Measurements from ENCODE around the gene KIF6. TPM values are rescaled to one million over a fixed set of nuclear protein-coding genes. Genes with fewer than 3 reads are reported as not detected.

The KIF6 gene
- total and polyA plus RNA-seq, 2 of the 8 experiments (the other 6 are each of a cell fraction or from before 2014, with no cell fraction given): 0.53 to 0.65 TPM

GRCh38 chr6:39302011-39302410 lies 423.2 kb downstream of the KIF6 start:
- Histone ChIP-seq H3K4me2 (ENCODE audit: insufficient read depth in 1 of 2, low read depth in 2 of 2, low read length in 2 of 2) (no peak overlapping the region), H3K23me2 (ENCODE audit: low read depth, low read length) (no peaks in the 10 kb centered on the region), H3K79me1 (ENCODE audit: low read depth, low read length) (no peaks in the 10 kb centered on the region), H2BK120ac (replicated peaks; ENCODE audit: low read depth, low read length) (no peak overlapping the region), H3K79me2 (ENCODE audit: control insufficient read depth in 1 of 2, insufficient read depth in 2 of 2, low read length in 2 of 2) (no peaks in the 10 kb centered on the region), H4K8ac (ENCODE audit: extremely low read depth, insufficient read depth, low read length) (no peak overlapping the region), H2BK20ac (ENCODE audit: low read length) (no peak overlapping the region; the same call in 1 of the 2 replicates), H3K23ac (ENCODE audit: insufficient read length) (no peak overlapping the region), H4K5ac (ENCODE audit: insufficient read length, low read depth, low read length) (no peak overlapping the region), H3K27ac (ENCODE audit: low read depth, low read length) (no peak overlapping the region), H3K4me3 (ENCODE audit: extremely low read depth in 1 of 4, insufficient read depth in 2 of 4, low read depth in 3 of 4, low read length in 4 of 4) (no peak overlapping the region; a peak in 1 of 8 replicates), H3K56ac (replicated peaks; ENCODE audit: insufficient read length, low read depth, low read length) (no peak overlapping the region), H3K14ac (ENCODE audit: insufficient read length) (no peak overlapping the region), H3K18ac (ENCODE audit: extremely low read depth, low read length) (no peak overlapping the region), H2BK12ac (ENCODE audit: low read depth, low read length) (no peak overlapping the region), H3K4ac (replicated peaks; ENCODE audit: insufficient read length, low read depth, low read length) (no peak overlapping the region), H3K27me3 (replicated peaks in 1 of 4; ENCODE audit: control insufficient read depth in 3 of 4, extremely low read depth in 1 of 4, insufficient read depth in 3 of 4, low read length in 3 of 4) (no peaks in the 10 kb centered on the region; a peak in 1 of 7 replicates), H3K9me3 (ENCODE audit: insufficient read depth in 2 of 2, low read depth in 1 of 2, low read length in 1 of 2) (no peaks in the 10 kb centered on the region), H4K20me1 (replicated peaks in 1 of 2; ENCODE audit: control insufficient read depth in 1 of 2, insufficient read depth in 2 of 2, low read length in 2 of 2) (no peaks in the 10 kb centered on the region), H3K4me1 (replicated peaks in 1 of 4; ENCODE audit: control insufficient read depth in 3 of 4, insufficient read depth in 4 of 4, low read length in 3 of 4) (peaks cover 0 to 4% (median under 1%) of the 10 kb centered on the region in 4 experiments; a peak in 2 of 7 replicates), H3K9ac (replicated peaks in 1 of 4; ENCODE audit: extremely low read depth in 1 of 4, low read depth in 3 of 4, low read length in 3 of 4) (no peak overlapping the region), H3K36me3 (ENCODE audit: control insufficient read depth in 2 of 4, insufficient read depth in 4 of 4, low read length in 3 of 4) (no peaks in the 10 kb centered on the region), H2AK5ac (ENCODE audit: low read depth, low read length) (peak overlapping the region; percentile 6; the same call in 1 of the 2 replicates), H4K91ac (replicated peaks; ENCODE audit: insufficient read length, low read length) (no peak overlapping the region), H2BK15ac (ENCODE audit: low read length) (no peak overlapping the region; the same call in 1 of the 2 replicates), H2BK5ac (ENCODE audit: low read depth, low read length) (no peak overlapping the region), H2AFZ (ENCODE audit: low read length) (no peak overlapping the region)
- WGBS, 2 experiments (ENCODE audit: extremely low coverage in 1 of 2, insufficient coverage in 1 of 2, insufficient read length in 1 of 2, insufficient replicate concordance in 2 of 2, low coverage in 1 of 2, low lambda C conversion rate in 2 of 2, missing lambda C conversion rate in 1 of 2): 92% methylated on average over 2 of the region's 2 CpGs; no CpG with 5 or more reads in 1 of the 2 experiments
- FAIRE-seq (no peak), DNase-seq (ENCODE audit: low read depth in 1 of 2, low spot score in 2 of 2) (no peak)
- POLR2A ChIA-PET (ENCODE audit: partially characterized antibody): interaction anchor here (0.8 to 4.0 kb wide), 4 partner anchors 70 to 98 kb away, joined by 3 to 23 read pairs (median 4); partner anchors contain the start of gene KCNK5
- CTCF ChIA-PET (ENCODE audit: partially characterized antibody): interaction anchor here (0.6 to 47.4 kb wide), 40 partner anchors 8 to 306 kb away, joined by 3 to 1738 read pairs (median 8); partner anchors contain the start of genes KCNK16, KCNK17 and KCNK5
- TF ChIP-seq BACH1 (IDR thresholded peaks at IDR 0.05; ENCODE audit: low read length): no peak
- TF ChIP-seq CTBP2 (IDR thresholded peaks at IDR 0.05; ENCODE audit: borderline replicate concordance, insufficient read depth, insufficient read length, low read length): no peak
- no peak for TF ChIP-seq YY1 (IDR thresholded peaks at IDR 0.05; ENCODE audit: low read depth, low read length)
- TF ChIP-seq SIRT6 (IDR thresholded peaks at IDR 0.05; ENCODE audit: low read length): no peak
- TF ChIP-seq ASH2L (IDR thresholded peaks at IDR 0.05; ENCODE audit: low read length): no peak
- no peak for TF ChIP-seq KDM4A (IDR thresholded peaks at IDR 0.05; ENCODE audit: low read depth, low read length, severe bottlenecking)
- TF ChIP-seq TCF12 (IDR thresholded peaks at IDR 0.05; ENCODE audit: low read depth, low read length): no peak
- TF ChIP-seq KDM5A (IDR thresholded peaks at IDR 0.05; ENCODE audit: low read length): no peak

Measured in H1 (cell line).